HepG2 (cell line): Measurements from ENCODE around the gene SCNM1. TPM values are rescaled to one million over a fixed set of nuclear protein-coding genes. Genes with fewer than 3 reads are reported as not detected.
A peak's percentile ranks its signal among the peaks of the same experiment; 100 is the strongest.
"Not testable (repeated sequence)": the region's sequence is repeated elsewhere in the genome, so short reads cannot be mapped to it uniquely, and the experiment has no call there.

ENCODE experiments used
- ATF1 ChIP-seq: IDR thresholded peaks from 2 replicates; pipeline ENCODE4 v1.6.1; 2016; ENCODE audit warnings: mild to moderate bottlenecking, control low read depth
- CEBPB ChIP-seq: IDR thresholded peaks from 2 replicates; pipeline ENCODE4 v1.6.1; 2011; ENCODE audit warnings: low read depth, low read length, improper control_type of control experiment, borderline replicate concordance
- CREM ChIP-seq, 2 experiments: sonication (generic) in 1 of 2; formaldehyde crosslinking in 1 of 2; IDR thresholded peaks; 2 replicates each; pipeline versions ENCODE4 v1.4.0 to v1.6.1; 2016 to 2020; ENCODE audit warnings: antibody characterized with exemption in 1 of 2, mild to moderate bottlenecking in 1 of 2, missing genetic modification reagents in 1 of 2
- FOSL2 ChIP-seq: sonication (generic); formaldehyde crosslinking; IDR thresholded peaks from 2 replicates; pipeline ENCODE4 v1.4.0; 2020; ENCODE audit warnings: missing genetic modification reagents
- GATAD2A ChIP-seq: IDR thresholded peaks from 2 replicates; pipeline ENCODE4 v1.6.1; 2016
- RARA ChIP-seq: IDR thresholded peaks from 2 replicates; pipeline ENCODE4 v1.6.1; 2016; ENCODE audit warnings: missing genetic modification reagents, missing compliant biosample characterization
- SAP130 ChIP-seq: IDR thresholded peaks from 2 replicates; pipeline ENCODE4 v1.6.1; 2016; ENCODE audit warnings: low read depth
- TEAD3 ChIP-seq: optimal IDR thresholded peaks from 2 replicates; pipeline ENCODE3; 2016; ENCODE audit warnings: borderline replicate concordance
- polyA plus RNA-seq, 8 experiments: library from polyadenylated mRNA; depleted of rRNA in 3 of 8; stranded (reverse) in 7 of 8; unstranded in 1 of 8; fragments of >200 nt; fragmentation: Illumina TruSeq in 4 of 8; extraction: Trizol in 4 of 8; gene quantifications; 2 replicates each; pipeline versions ENCODE4 v1.2.1 to v1.2.3, GENCODE V29; 2011 to 2016; ENCODE audit warnings: low read depth in 4 of 8, missing spikeins in 1 of 8, mixed read lengths in 1 of 8; ENCODE audit not compliant: insufficient read depth in 1 of 8
- total RNA-seq, 5 experiments: library from RNA; depleted of rRNA; stranded (reverse); fragments of >200 nt; fragmentation: Illumina TruSeq; extraction: Trizol; gene quantifications; 2 replicates each; pipeline ENCODE4 v1.2.3, GENCODE V29; 2016; ENCODE audit warnings: low read depth in 1 of 5
- TF ChIP-seq, protein P1 (sequence below): sonication (generic); formaldehyde crosslinking; IDR thresholded peaks from 2 replicates; pipeline ENCODE4 v1.4.0; 2020; ENCODE audit warnings: low read depth, missing genetic modification reagents

Gene SCNM1
- total and polyA plus RNA-seq, 2 of the 13 experiments (the other 11 are each of a cell fraction or from before 2014, with no cell fraction given): 16.3 to 31.5 TPM

GRCh38 chr1:151194894-151195594 lies 29.1 kb downstream of the SCNM1 start (continued):
- TF ChIP-seq CEBPB (peak; percentile 52; the same call in 1 of the 2 replicates), SAP130 (peak; percentile 20; the same call in 1 of the 2 replicates), ATF1 (CRISPR knock-in tag) (0 out of 2 replicates have a peak, but pooled peaks have one; percentile 34), CREM (IDR thresholded peaks at IDR 0.05) (peak; percentile 58; the same call in 1 of the 2 replicates), RARA (CRISPR knock-in tag) (0 out of 2 replicates have a peak, but pooled peaks have one; percentile 13), GATAD2A (CRISPR knock-in tag) (peak; percentile 32; the same call in 1 of the 2 replicates), FOSL2 (CRISPR knock-in tag) (peak; percentile 91), TEAD3 (CRISPR knock-in tag) (peak; percentile 97)
- TF ChIP-seq CREM (CRISPR knock-in tag; IDR thresholded peaks at IDR 0.05): not testable (repeated sequence)
- TF ChIP-seq, protein P1, sequence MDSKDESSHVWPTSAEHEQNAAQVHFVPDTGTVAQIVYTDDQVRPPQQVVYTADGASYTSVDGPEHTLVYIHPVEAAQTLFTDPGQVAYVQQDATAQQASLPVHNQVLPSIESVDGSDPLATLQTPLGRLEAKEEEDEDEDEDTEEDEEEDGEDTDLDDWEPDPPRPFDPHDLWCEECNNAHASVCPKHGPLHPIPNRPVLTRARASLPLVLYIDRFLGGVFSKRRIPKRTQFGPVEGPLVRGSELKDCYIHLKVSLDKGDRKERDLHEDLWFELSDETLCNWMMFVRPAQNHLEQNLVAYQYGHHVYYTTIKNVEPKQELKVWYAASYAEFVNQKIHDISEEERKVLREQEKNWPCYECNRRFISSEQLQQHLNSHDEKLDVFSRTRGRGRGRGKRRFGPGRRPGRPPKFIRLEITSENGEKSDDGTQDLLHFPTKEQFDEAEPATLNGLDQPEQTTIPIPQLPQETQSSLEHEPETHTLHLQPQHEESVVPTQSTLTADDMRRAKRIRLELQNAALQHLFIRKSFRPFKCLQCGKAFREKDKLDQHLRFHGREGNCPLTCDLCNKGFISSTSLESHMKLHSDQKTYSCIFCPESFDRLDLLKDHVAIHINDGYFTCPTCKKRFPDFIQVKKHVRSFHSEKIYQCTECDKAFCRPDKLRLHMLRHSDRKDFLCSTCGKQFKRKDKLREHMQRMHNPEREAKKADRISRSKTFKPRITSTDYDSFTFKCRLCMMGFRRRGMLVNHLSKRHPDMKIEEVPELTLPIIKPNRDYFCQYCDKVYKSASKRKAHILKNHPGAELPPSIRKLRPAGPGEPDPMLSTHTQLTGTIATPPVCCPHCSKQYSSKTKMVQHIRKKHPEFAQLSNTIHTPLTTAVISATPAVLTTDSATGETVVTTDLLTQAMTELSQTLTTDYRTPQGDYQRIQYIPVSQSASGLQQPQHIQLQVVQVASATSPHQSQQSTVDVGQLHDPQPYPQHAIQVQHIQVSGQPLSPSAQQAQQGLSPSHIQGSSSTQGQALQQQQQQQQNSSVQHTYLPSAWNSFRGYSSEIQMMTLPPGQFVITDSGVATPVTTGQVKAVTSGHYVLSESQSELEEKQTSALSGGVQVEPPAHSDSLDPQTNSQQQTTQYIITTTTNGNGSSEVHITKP: peak; percentile 70; the same call in 1 of the 2 replicates
